SKM-1 (cell line): ENCODE data around the gene TMSB15B.
"Not testable (repeated sequence)": the region's sequence is repeated elsewhere in the genome, so short reads cannot be mapped to it uniquely, and the experiment has no call there.

Experiments used
- DNase-seq: peaks from one replicate; lab custom pipeline; 2025; ENCODE audit not compliant: unreplicated experiment; lab: John Stamatoyannopoulos, UW

Gene TMSB15B

GRCh38 chrX:103962411-103963278, at the start of gene TMSB15B:
Gene TMSB15B (plus strand): TSS chrX:103962627.
- not testable (repeated sequence) for DNase-seq

DNA sequence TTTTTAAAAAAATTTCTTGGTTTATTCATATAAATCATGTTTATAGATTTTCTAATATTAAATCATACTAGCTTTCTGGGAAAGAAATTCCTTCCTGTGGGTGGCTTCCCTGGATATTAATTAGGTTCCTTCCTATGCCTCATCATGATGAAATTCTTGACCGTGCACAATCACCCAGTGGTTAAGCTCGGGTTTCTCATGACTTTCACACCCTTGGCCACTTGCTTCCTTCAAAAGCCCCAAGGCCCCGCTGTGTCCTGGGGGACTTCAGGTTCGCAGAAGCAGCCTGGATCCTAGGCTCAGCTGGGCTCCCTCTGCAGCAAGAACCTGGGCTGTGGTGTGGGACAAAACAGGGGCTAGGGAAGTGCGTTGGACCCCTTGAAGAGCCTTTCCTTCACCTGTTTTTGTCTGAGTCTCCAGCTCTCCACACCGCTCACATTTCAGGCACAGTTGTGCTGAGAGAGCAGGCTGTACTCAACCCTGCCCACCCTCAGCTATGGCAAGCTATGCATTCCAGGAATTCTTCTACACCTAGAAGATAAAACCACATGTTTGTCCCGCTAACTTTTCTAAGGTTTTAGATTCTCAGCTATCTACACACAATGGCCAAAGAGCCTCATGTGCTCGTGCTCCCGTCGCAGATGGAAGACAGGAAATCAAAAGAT, 48.9 kb upstream of the TMSB15B start:
- DNase-seq = no peak

DNA sequence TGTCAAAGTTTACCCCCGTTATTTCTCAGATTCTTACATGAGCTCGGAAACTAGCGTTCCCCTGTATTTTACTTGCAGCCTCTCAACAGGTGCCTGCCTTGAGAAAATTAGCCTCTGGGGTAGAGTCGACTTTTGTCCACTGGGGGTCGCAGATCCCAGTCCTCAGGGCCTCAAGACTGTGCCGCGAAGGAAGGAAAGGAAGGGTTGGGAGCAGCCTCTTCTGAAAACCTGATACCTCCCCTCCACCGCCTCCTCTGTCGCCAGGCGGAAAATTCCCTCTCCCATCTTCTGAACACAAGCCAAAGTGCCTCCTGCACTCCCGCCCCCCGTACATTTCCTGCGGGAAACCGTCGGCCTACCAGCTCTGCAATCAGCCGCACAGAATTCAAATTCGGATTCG, 44.4 kb upstream of the TMSB15B start:
- no peak for DNase-seq

GRCh38 chrX:103918571-103919269, 43.7 kb upstream of the TMSB15B start:
- peak; percentile 5 for DNase-seq

DNA sequence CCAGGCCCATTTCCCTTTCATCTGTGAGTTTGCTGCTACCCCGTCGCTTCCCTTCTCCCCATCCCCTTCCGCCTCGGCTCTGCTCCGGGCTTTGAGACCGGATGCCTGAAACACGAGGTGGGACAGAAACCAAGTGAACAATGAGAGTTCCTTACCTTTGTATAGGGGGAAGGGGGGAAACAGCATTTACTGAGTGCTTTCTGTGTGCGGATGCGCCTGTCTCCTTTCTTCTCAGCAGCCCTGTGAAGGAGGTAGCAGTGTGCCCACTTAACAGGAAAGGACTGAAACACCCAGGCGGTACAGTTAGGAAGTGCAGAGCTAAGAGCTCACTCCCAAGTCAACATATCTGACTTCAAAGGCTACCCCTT, 43.2 kb upstream of the TMSB15B start:
- DNase-seq = peak; percentile 58

- not testable (repeated sequence) for DNase-seq
Observed at GRCh38 chrX:103920515-103920914, 41.9 kb upstream of the TMSB15B start.

- DNase-seq = no peak
Observed at GRCh38 chrX:103927030-103927429, 35.4 kb upstream of the TMSB15B start.

DNA sequence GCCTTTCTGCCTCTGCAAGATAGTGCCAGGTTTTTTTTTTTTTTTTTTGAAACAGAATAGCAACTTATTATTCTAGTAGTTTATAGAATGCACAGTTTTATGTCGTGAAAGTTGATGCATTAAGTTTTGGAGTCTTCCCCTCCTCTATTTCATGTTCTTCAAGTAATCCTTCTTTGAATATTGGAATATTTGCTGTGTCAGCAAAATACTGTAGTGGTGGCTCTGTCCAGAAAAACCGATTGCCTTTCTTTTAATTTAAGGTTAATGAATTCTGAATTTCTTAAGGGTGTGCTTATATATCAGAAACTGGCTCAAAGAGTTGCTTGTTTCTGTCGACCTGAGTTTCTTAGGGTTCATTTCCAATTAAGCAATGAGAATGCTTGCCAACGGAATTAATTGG, 34.8 kb upstream of the TMSB15B start:
- no peak for DNase-seq

GRCh38 chrX:103932133-103932532, 30.3 kb upstream of the TMSB15B start:
- no peak for DNase-seq

GRCh38 chrX:103940257-103940656, 22.2 kb upstream of the TMSB15B start:
- not testable (repeated sequence) for DNase-seq

DNA sequence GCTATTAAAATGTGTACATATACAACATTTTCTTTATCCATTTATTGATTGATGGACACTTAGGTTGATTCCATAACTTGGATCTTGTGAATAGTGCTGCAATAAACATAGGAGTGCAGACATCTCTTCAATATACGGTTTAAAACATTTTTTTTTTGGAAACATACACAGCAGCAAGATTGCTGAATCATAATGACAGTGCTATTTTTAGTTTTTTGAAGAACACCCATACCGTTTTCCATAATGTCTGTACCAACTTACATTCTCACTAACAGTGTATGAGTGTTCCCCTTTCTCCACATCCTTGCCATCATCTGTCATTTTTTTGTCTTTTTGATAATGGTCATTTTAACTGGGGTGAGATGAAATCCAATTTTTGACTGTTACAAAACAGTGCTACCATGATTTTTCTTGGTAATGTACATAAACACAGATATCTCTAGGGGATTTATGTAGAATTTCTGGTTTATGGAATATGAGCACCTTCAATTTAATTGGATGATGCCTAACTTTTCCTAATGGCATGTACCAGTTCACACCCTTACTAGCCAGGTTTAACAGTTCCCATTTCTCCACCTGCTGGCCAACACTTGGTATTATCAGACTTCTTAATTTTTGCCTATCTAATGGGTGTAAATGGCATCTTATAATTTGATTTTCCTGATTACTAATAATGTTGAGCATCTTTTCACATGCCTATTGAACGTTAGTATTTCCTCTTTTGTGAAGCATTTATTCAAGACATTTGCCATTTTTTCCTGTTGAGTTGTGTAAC, 21.0 kb upstream of the TMSB15B start:
- peak; percentile 1 for DNase-seq

- no peak for DNase-seq
Observed at GRCh38 chrX:103949506-103949905, 12.9 kb upstream of the TMSB15B start.

GRCh38 chrX:103953353-103953752, 9.1 kb upstream of the TMSB15B start:
- DNase-seq = no peak

- no peak for DNase-seq
Observed at GRCh38 chrX:103954259-103954658, 8.2 kb upstream of the TMSB15B start.

DNA sequence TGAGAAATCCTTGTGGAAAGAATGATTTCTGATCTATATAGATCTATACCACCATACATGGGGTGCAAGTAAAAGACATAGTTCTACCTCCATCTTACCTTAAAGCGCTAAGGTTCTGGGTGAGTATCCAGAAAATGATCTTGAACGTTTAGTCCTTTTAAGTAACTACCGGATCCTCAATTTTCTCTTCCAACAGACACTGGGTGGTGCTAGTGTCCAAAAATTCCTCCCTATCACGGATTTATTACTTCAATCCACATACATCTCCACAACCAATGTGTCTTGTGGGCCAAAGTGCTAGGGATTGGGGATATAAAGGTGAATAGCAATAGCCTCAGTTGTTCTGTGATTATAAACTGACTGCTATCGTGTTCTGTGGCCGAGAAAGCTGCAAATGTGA, 1.8 kb upstream of the TMSB15B start:
- DNase-seq = not testable (repeated sequence)

GRCh38 chrX:103983508-103983907, 21.1 kb downstream of the TMSB15B start:
- not testable (repeated sequence) for DNase-seq

DNA sequence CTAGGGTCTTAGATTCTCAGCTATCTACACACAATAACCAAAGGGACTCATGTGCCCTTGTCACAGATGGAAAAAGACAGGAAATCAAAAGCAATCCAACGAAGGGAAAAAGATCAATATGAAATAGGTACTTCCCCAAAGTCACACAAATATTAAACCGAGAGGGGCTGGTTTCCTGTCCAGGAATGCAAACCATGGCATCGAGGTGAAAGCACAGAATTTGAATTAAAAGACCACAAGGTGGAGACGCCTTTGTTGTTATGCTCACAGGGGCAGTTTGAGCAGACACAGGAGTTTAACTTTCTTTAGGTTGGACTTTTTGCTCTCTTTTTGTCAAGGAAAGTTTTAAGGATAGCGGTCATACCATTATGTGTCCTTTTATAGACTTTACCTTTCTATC, 36.8 kb downstream of the TMSB15B start:
- no peak for DNase-seq

GRCh38 chrX:104008831-104009230, 46.4 kb downstream of the TMSB15B start:
- DNase-seq = no peak

DNA sequence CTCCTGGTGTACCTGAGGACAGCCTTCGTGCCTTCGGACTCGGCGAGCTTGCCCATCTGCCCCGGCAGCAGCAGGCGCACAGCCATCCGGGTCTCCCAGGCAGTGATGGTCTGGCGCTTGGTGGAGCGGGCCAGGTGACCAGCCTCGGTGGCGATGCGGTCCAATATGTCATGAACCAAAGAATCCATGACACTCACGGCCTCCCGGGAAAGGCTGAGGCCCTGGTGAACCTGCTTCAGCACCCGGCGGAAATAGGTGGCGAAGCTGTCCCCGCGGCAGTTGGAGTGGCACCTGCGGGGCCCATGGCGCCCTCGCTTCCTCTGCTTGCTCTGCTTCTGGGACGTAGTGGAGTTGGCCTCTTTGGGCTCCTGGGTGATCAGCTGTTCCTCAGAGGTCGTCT, 50.7 kb downstream of the TMSB15B start:
- no peak for DNase-seq

- no peak for DNase-seq
Observed at GRCh38 chrX:104013606-104014005, 51.2 kb downstream of the TMSB15B start, which contains the start of gene H2BW1. Gene H2BW1 (minus strand): TSS chrX:104013708. CDS start chrX:104013576, 132 bp downstream.

- not testable (repeated sequence) for DNase-seq
Observed at GRCh38 chrX:104015576-104015975, 53.1 kb downstream of the TMSB15B start.
